MCF 10A (cell line): ENCODE results near the gene CLEC5A. TPM values are rescaled to one million over a fixed set of nuclear protein-coding genes. Genes with fewer than 3 reads are reported as not detected.
A peak's percentile ranks its signal among the peaks of the same experiment; 100 is the strongest.

Experiments
- BruUV-seq: library from RNA; stranded (reverse); fragments of 400-500 nt; replicated peaks from 2 replicates; lab custom pipeline; 2021; lab: Mats Ljungman, UMichigan
- CTCF ChIA-PET: fragments of 300-600 bp; sonication (Branson Sonifier 250); formaldehyde crosslinking; extraction: SDS; loops from one replicate; lab custom pipeline; 2021; ENCODE audit warnings: antibody characterized with exemption, inconsistent platforms; lab: Yijun Ruan, JAX
- POLR2A ChIA-PET: fragments of 300-600, 350-650 bp; sonication (Branson Sonifier 250); formaldehyde crosslinking; extraction: SDS; loops from one replicate; lab custom pipeline; 2020; ENCODE audit warnings: antibody characterized with exemption, inconsistent platforms; lab: Yijun Ruan, JAX
- DNase-seq: peaks from one replicate; pipeline ENCODE4 v3.0.0-alpha.2; 2018; ENCODE audit not compliant: unreplicated experiment
- H3K27ac Mint-ChIP-seq: one replicate; pipeline ENCODE4 v1.8.0; 2022; ENCODE audit warnings: mild to moderate bottlenecking, low read depth, mixed read lengths; ENCODE audit not compliant: unreplicated experiment
- H3K27me3 Mint-ChIP-seq: one replicate; pipeline ENCODE4 v1.8.0; 2022; ENCODE audit warnings: mixed read lengths; ENCODE audit not compliant: insufficient read depth, unreplicated experiment
- H3K36me3 Mint-ChIP-seq: one replicate; pipeline ENCODE4 v1.8.0; 2022; ENCODE audit warnings: mild to moderate bottlenecking, moderate library complexity, mixed read lengths; ENCODE audit not compliant: insufficient read depth, unreplicated experiment
- H3K4me1 Mint-ChIP-seq: one replicate; pipeline ENCODE4 v1.8.0; 2022; ENCODE audit warnings: mixed read lengths; ENCODE audit not compliant: insufficient read depth, unreplicated experiment
- H3K4me3 Mint-ChIP-seq: one replicate; pipeline ENCODE4 v1.8.0; 2022; ENCODE audit warnings: mild to moderate bottlenecking, moderate library complexity, mixed read lengths; ENCODE audit not compliant: unreplicated experiment
- H3K9me3 Mint-ChIP-seq: one replicate; pipeline ENCODE4 v1.8.0; 2022; ENCODE audit warnings: mixed read lengths; ENCODE audit not compliant: unreplicated experiment
- intact Hi-C: fragments of 100-400 bp; cut with micrococcal nuclease; formaldehyde crosslinking; loops from 2 replicates; pipeline ENCODE4 v1.14.1; 2022
- total RNA-seq: library from RNA; stranded (reverse); gene quantifications from 2 replicates; pipeline ENCODE4 v1.2.3, GENCODE V29; 2022
- TF ChIP-seq, protein P1 (sequence below): fragments of 200-600 bp; IDR thresholded peaks from one replicate; pipeline ENCODE4 v1.8.0; 2022; ENCODE audit warnings: antibody characterized with exemption, mild to moderate bottlenecking; ENCODE audit not compliant: unreplicated experiment

The CLEC5A gene
- total RNA-seq, 1 experiment from 2014 or later, result not detected

DNA sequence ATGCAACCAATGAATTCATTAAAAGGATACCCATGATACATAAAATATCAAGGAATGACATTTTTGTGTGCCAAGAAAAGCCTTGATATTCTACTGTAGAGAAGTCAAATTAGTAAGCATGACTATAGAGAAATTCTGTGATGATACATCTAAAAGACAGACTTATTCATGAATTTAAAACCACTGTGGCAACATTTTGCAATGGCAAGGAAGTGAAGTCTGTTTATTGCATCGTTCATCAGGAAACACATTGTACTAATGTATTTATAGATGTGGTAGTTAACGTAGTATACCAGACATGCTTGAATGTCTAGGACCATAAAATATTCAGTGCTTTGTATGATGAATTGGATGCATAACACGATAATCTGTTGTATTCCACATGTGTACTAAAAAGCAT lies 9.3 kb upstream of the CLEC5A start:
- intact Hi-C loops, result no loop called here
- no peaks in the 10 kb centered on the region for H3K4me1 Mint-ChIP-seq
- no peak overlapping the region for H3K4me3 Mint-ChIP-seq
- TF ChIP-seq, protein P1, sequence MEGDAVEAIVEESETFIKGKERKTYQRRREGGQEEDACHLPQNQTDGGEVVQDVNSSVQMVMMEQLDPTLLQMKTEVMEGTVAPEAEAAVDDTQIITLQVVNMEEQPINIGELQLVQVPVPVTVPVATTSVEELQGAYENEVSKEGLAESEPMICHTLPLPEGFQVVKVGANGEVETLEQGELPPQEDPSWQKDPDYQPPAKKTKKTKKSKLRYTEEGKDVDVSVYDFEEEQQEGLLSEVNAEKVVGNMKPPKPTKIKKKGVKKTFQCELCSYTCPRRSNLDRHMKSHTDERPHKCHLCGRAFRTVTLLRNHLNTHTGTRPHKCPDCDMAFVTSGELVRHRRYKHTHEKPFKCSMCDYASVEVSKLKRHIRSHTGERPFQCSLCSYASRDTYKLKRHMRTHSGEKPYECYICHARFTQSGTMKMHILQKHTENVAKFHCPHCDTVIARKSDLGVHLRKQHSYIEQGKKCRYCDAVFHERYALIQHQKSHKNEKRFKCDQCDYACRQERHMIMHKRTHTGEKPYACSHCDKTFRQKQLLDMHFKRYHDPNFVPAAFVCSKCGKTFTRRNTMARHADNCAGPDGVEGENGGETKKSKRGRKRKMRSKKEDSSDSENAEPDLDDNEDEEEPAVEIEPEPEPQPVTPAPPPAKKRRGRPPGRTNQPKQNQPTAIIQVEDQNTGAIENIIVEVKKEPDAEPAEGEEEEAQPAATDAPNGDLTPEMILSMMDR, result no peak
- peak; percentile 18 for DNase-seq
- BruUV-seq, result no TSS peak
- H3K27me3 Mint-ChIP-seq, result no peaks in the 10 kb centered on the region
- H3K36me3 Mint-ChIP-seq, result no peaks in the 10 kb centered on the region
- ChIA-PET POLR2A (no interaction called here), CTCF (interaction anchor here (0.6 kb wide), 1 partner anchor 20 kb away, joined by 4 read pairs; no protein-coding TSS in a partner anchor)
- no peak overlapping the region for H3K27ac Mint-ChIP-seq
- peaks cover 7% of the 10 kb centered on the region for H3K9me3 Mint-ChIP-seq

DNA sequence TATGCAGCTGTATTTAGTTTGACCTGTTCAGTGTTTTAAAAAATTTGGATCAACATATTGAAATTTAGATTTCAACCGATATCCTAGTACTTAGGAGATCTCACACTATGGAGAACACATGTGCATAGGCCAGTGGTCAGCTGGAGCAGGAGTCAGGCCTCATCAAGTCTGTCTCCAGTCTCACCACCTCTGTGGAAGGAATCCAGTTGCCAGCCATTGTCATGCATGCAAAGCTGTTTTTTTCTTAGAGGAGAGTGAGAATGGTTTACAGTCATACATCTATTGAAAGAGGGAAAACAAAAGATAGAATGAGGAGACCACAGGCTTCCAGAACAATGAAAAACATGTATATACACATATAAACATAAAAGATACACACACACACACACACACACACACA lies 7.6 kb upstream of the CLEC5A start:
- H3K9me3 Mint-ChIP-seq, result peaks cover 14% of the 10 kb centered on the region
- ChIA-PET CTCF (interaction anchor here (0.6 to 0.7 kb wide), 2 partner anchors 14 to 827 kb away, joined by 3 read pairs; no protein-coding TSS in a partner anchor), POLR2A (interaction anchor here (1.1 kb wide), 1 partner anchor 11 kb away, joined by 4 read pairs; no protein-coding TSS in a partner anchor)
- intact Hi-C loops, result no loop called here
- no TSS peak for BruUV-seq
- TF ChIP-seq, protein P1, result no peak
- no peaks in the 10 kb centered on the region for H3K36me3 Mint-ChIP-seq
- H3K4me1 Mint-ChIP-seq, result no peaks in the 10 kb centered on the region
- DNase-seq, result no peak
- H3K27me3 Mint-ChIP-seq, result no peaks in the 10 kb centered on the region
- no peak overlapping the region for H3K4me3 Mint-ChIP-seq
- H3K27ac Mint-ChIP-seq, result no peak overlapping the region

DNA sequence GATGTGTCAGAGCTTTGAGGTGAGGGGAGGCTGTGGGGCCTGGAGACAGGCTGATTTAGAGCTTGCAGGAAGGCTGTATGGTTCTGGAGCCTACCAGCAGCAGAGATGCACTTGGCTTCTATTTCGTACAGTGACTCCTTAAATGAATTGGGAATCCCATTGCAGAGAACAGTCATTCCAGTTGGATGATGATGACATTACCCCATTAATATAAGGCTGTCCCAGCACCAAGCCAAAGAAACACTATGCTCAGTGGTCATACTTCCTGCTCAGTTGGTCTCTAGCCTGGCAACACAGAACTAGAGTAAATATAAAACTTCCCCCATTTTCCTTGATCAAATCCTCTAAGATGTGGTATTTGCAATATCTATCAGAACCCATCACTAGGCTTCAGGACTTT lies 5.7 kb upstream of the CLEC5A start:
- Mint-ChIP-seq H3K36me3 (no peaks in the 10 kb centered on the region), H3K27ac (no peak overlapping the region), H3K4me1 (no peaks in the 10 kb centered on the region), H3K27me3 (no peaks in the 10 kb centered on the region), H3K9me3 (peaks cover 12% of the 10 kb centered on the region), H3K4me3 (no peak overlapping the region)
- CTCF ChIA-PET, result interaction anchor here (0.6 kb wide), 1 partner anchor 14 kb away, joined by 3 read pairs; no protein-coding TSS in a partner anchor
- intact Hi-C loops, result no loop called here
- no TSS peak for BruUV-seq
- no peak for DNase-seq
- POLR2A ChIA-PET, result no interaction called here
- TF ChIP-seq, protein P1, result no peak

DNA sequence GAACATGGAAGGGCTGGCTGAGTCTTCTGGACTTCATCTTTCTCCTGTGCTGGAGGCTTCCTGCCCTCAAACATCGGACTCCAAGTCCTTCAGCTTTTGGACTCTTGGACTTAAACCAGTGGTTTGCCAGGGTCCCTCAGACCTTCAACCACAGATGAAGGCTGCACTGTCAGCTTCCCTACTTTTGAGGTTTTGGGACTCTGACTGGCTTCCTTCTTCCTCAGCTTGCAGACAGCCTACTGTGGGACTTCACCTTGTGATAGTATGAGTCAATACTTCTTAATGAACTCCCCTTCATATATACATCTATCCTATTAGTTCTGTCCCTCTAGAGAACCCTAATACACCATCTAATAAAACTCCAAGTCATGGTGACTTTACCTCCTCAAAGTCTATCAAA lies 4.0 kb upstream of the CLEC5A start:
- intact Hi-C loops, result no loop called here
- H3K27me3 Mint-ChIP-seq, result no peaks in the 10 kb centered on the region
- DNase-seq, result no peak
- H3K4me3 Mint-ChIP-seq, result no peak overlapping the region
- no peaks in the 10 kb centered on the region for H3K36me3 Mint-ChIP-seq
- ChIA-PET CTCF (interaction anchor here (0.7 to 1.6 kb wide), 2 partner anchors 25 to 213 kb away, joined by 3 to 6 read pairs; no protein-coding TSS in a partner anchor), POLR2A (no interaction called here)
- TF ChIP-seq, protein P1, result no peak
- H3K9me3 Mint-ChIP-seq, result peaks cover 7% of the 10 kb centered on the region
- no peaks in the 10 kb centered on the region for H3K4me1 Mint-ChIP-seq
- no TSS peak for BruUV-seq
- no peak overlapping the region for H3K27ac Mint-ChIP-seq
